K562 (cell line): ENCODE data around the gene IRAG1. TPM values are rescaled to one million over a fixed set of nuclear protein-coding genes. Genes with fewer than 3 reads are reported as not detected.

ENCODE experiments used
- ATAC-seq: fragments of 200-7000 bp; cut with Tn5 transposase; 3 replicates; pipeline ENCODE4 v1.9.1; 2020; ENCODE audit warnings: moderate library complexity
- BruUV-seq: library from RNA; stranded (reverse); fragments of 400-500 nt; replicated peaks from 2 replicates; lab custom pipeline; 2021; lab: Mats Ljungman, UMichigan
- CTCF ChIA-PET: fragments of 300-600 bp; formaldehyde crosslinking; extraction: SDS; loops from one replicate; lab custom pipeline; 2021; ENCODE audit warnings: low intra/inter-chr PET ratio; lab: Yijun Ruan, JAX
- POLR2A ChIA-PET: fragments of 300-600, 350-650 bp; sonication (Branson Sonifier 250); formaldehyde crosslinking; extraction: SDS; loops from one replicate; lab custom pipeline; 2021; ENCODE audit warnings: antibody characterized with exemption, inconsistent platforms; lab: Yijun Ruan, JAX
- DNase-seq, 4 experiments: peaks; one replicate each; pipeline versions ENCODE4 v3.0.0 to v3.0.0-alpha.2; 2011 to 2018; ENCODE audit warnings: low spot score in 3 of 4, mixed read lengths in 3 of 4; ENCODE audit errors: extremely low read depth in 1 of 4
- FAIRE-seq: peaks from 2 replicates; lab custom pipeline; 2011; peaks lifted over from hg19 to GRCh38; lab: Jason Lieb, UNC
- H2AFZ ChIP-seq: 2 replicates; pipeline ENCODE4 v1.6.0; 2011; ENCODE audit warnings: low read depth, low read length, control low read depth, inconsistent platforms
- H3K27ac ChIP-seq: fragments of 200-600 bp; 3 replicates; pipeline ENCODE4 v1.8.0; 2011; ENCODE audit warnings: low read depth, mild to moderate bottlenecking, control low read depth, inconsistent platforms, low read length, moderate library complexity, mixed read lengths; ENCODE audit errors: extremely low read depth
- H3K27me3 ChIP-seq, 2 experiments: fragments of 300-600 bp in 1 of 2; 2 replicates in 1 of 2; 3 replicates in 1 of 2; pipeline versions ENCODE4 v1.6.0 to v1.8.0; 2011; ENCODE audit warnings: inconsistent platforms in 2 of 2, low read length in 2 of 2, mild to moderate bottlenecking in 1 of 2, mixed read lengths in 1 of 2, moderate library complexity in 1 of 2; ENCODE audit not compliant: control insufficient read depth in 2 of 2, insufficient read depth in 2 of 2
- H3K36me3 ChIP-seq: fragments of 300-600 bp; 3 replicates; pipeline ENCODE4 v1.8.0; 2011; ENCODE audit warnings: mild to moderate bottlenecking, low read length, inconsistent platforms; ENCODE audit not compliant: control insufficient read depth, insufficient read depth
- H3K4me1 ChIP-seq, 2 experiments: fragments of 200-600 bp in 1 of 2; replicated peaks in 1 of 2; 2 replicates in 1 of 2; 3 replicates in 1 of 2; pipeline versions ENCODE4 v1.5.1 to v1.8.0; 2011; ENCODE audit warnings: inconsistent platforms in 2 of 2, low read length in 2 of 2, mild to moderate bottlenecking in 1 of 2, mixed read lengths in 1 of 2, moderate library complexity in 1 of 2; ENCODE audit not compliant: control insufficient read depth in 2 of 2, insufficient read depth in 2 of 2
- H3K4me2 ChIP-seq: 2 replicates; pipeline ENCODE4 v1.6.1; 2011; ENCODE audit warnings: low read length, control low read depth, inconsistent platforms, mixed read lengths; ENCODE audit not compliant: insufficient read depth
- H3K4me3 ChIP-seq: fragments of 200-600 bp; sonication (generic), shearing (Covaris generic); 2 replicates; pipeline ENCODE4 v1.5.1; 2016; ENCODE audit warnings: control low read depth, inconsistent platforms
- H3K79me2 ChIP-seq: fragments of 200-600 bp; 3 replicates; pipeline ENCODE4 v1.8.0; 2011; ENCODE audit warnings: low read length, inconsistent platforms; ENCODE audit not compliant: control insufficient read depth, insufficient read depth
- H3K9ac ChIP-seq, 2 experiments: 2 replicates each; pipeline versions ENCODE4 v1.6.0 to v1.6.1; 2011; ENCODE audit warnings: low read depth in 2 of 2, low read length in 2 of 2, control low read depth in 1 of 2, inconsistent platforms in 1 of 2, mild to moderate bottlenecking in 1 of 2, mixed read lengths in 1 of 2; ENCODE audit not compliant: insufficient read depth in 1 of 2
- H3K9me1 ChIP-seq: one replicate; pipeline ENCODE4 v1.6.0; 2011; ENCODE audit warnings: inconsistent platforms, mild to moderate bottlenecking, low read length, moderate library complexity; ENCODE audit not compliant: control insufficient read depth, insufficient read depth
- H3K9me3 ChIP-seq: replicated peaks from 2 replicates; pipeline ENCODE4 v1.5.1; 2011; ENCODE audit warnings: low read depth, low read length, inconsistent platforms; ENCODE audit not compliant: control insufficient read depth, insufficient read depth
- H4K20me1 ChIP-seq: replicated peaks from 2 replicates; pipeline ENCODE4 v1.6.1; 2011; ENCODE audit warnings: low read length, inconsistent platforms, mixed read lengths; ENCODE audit not compliant: control insufficient read depth, insufficient read depth
- RAD21 ChIP-seq, 2 experiments: fragments of 250-450 bp in 1 of 2; fragments of 450-650 bp in 1 of 2; sonication (Bioruptor Pico) in 1 of 2; formaldehyde crosslinking in 1 of 2; IDR thresholded peaks in 1 of 2; conservative IDR thresholded peaks in 1 of 2; 2 replicates each; pipeline versions ENCODE4 v1.4.0 to v1.8.0; 2020 to 2022; ENCODE audit warnings: mild to moderate bottlenecking in 2 of 2, moderate library complexity in 1 of 2
- REST ChIP-seq, 2 experiments: fragments of 450-650 bp; formaldehyde crosslinking in 1 of 2; IDR thresholded peaks; 2 replicates each; pipeline versions ENCODE4 v1.4.0 to v1.6.1; 2014 to 2020; ENCODE audit warnings: mild to moderate bottlenecking in 2 of 2, borderline replicate concordance in 1 of 2, low read depth in 1 of 2
- WGBS: fragments of 100-300 bp; shearing (Covaris generic); methylation state at CpG from one replicate; pipeline ENCODE4 v1.1.6; 2016; ENCODE audit warnings: low coverage, mixed read lengths; ENCODE audit not compliant: insufficient coverage; ENCODE audit errors: missing lambda C conversion rate; 5-methylcytosine and 5-hydroxymethylcytosine counted together
- in situ Hi-C: fragments of 300-500 bp; cut with MboI; formaldehyde crosslinking; loops from 4 replicates; pipeline ENCODE4 v1.15.0; 2018; ENCODE audit warnings: inconsistent platforms, mixed read lengths
- intact Hi-C: fragments of 100-400 bp; cut with micrococcal nuclease; formaldehyde crosslinking; loops from 2 replicates; pipeline ENCODE4 v1.14.2; 2022
- polyA plus RNA-seq, 8 experiments: library from polyadenylated mRNA; depleted of rRNA in 4 of 8; stranded (reverse) in 5 of 8; unstranded in 3 of 8; fragments of >200 nt; fragmentation: Nextera tagmentation in 2 of 8; fragmentation: Illumina TruSeq in 1 of 8; extraction: Ambion mirVana in 2 of 8; extraction: Trizol in 1 of 8; gene quantifications; 2 replicates each; pipeline versions ENCODE4 v1.2.1 to v1.2.3, GENCODE V29; 2011 to 2014; ENCODE audit warnings: inconsistent platforms in 1 of 8, missing spikeins in 1 of 8
- total RNA-seq, 7 experiments: library from RNA; depleted of rRNA in 6 of 7; stranded (reverse); fragments of >200 nt in 6 of 7; fragmentation: Illumina TruSeq in 2 of 7; extraction: Trizol in 2 of 7; gene quantifications; 2 replicates each; pipeline versions ENCODE4 v1.2.1 to v1.2.3, GENCODE V29; 2011 to 2021; ENCODE audit warnings: low replicate concordance in 1 of 7
- TF ChIP-seq, protein P1 (sequence below), 3 experiments: IDR thresholded peaks in 2 of 3; conservative IDR thresholded peaks in 1 of 3; 2 replicates each; pipeline ENCODE4 v1.5.1; 2011 to 2012; ENCODE audit warnings: low read length in 3 of 3, mild to moderate bottlenecking in 3 of 3, control low read depth in 2 of 3, improper control_type of control experiment in 1 of 3, inconsistent platforms in 1 of 3, low read depth in 1 of 3, mixed read lengths in 1 of 3, moderate library complexity in 1 of 3; ENCODE audit not compliant: insufficient read depth in 2 of 3
- TF ChIP-seq, protein P2 (sequence below): fragments of 450-650 bp; formaldehyde crosslinking; IDR thresholded peaks from 2 replicates; pipeline ENCODE4 v1.4.0; 2020; ENCODE audit warnings: mild to moderate bottlenecking, moderate library complexity
- TF ChIP-seq, protein P3 (sequence below): fragments of 250-450 bp; sonication (Bioruptor Pico); IDR thresholded peaks from 2 replicates; pipeline ENCODE4 v1.4.0; 2020; ENCODE audit warnings: mild to moderate bottlenecking, moderate library complexity, borderline replicate concordance

IRAG1 gene
- total and polyA plus RNA-seq, 9 of the 15 experiments (the other 6 are each of a cell fraction or from before 2014, with no cell fraction given) = 0.01 to 0.22 (median 0.09) TPM; not detected in 1

GRCh38 chr11:10688401-10688800 is 5.2 kb downstream of the IRAG1 start:
- Histone ChIP-seq H3K9ac (no peak overlapping the region), H3K4me1 (peaks cover 1 to 2% of the 10 kb centered on the region in 2 experiments; a peak in 2 of 5 replicates), H2AFZ (no peak overlapping the region), H3K36me3 (no peaks in the 10 kb centered on the region), H4K20me1 (no peaks in the 10 kb centered on the region), H3K27ac (no peak overlapping the region), H3K4me3 (no peak overlapping the region), H3K9me3 (no peaks in the 10 kb centered on the region), H3K79me2 (no peaks in the 10 kb centered on the region), H3K4me2 (no peak overlapping the region), H3K27me3 (no peaks in the 10 kb centered on the region; a peak in 1 of 5 replicates), H3K9me1 (no peaks in the 10 kb centered on the region)
- FAIRE-seq (peak; percentile 85), ATAC-seq (peak; percentile 97), DNase-seq (peak; percentile 39 to 64 (median 54))
- intact Hi-C loops (no loop called here), in situ Hi-C loops (no loop called here)
- ChIA-PET CTCF (interaction anchor here (0.8 to 1.5 kb wide), 2 partner anchors 34 to 174 kb away, joined by 3 to 5 read pairs; no protein-coding TSS in a partner anchor), POLR2A (interaction anchor here (0.9 to 1.1 kb wide), 2 partner anchors 10 to 19 kb away, joined by 3 to 4 read pairs; no protein-coding TSS in a partner anchor)
- BruUV-seq = no TSS peak
- TF ChIP-seq, protein P1, sequence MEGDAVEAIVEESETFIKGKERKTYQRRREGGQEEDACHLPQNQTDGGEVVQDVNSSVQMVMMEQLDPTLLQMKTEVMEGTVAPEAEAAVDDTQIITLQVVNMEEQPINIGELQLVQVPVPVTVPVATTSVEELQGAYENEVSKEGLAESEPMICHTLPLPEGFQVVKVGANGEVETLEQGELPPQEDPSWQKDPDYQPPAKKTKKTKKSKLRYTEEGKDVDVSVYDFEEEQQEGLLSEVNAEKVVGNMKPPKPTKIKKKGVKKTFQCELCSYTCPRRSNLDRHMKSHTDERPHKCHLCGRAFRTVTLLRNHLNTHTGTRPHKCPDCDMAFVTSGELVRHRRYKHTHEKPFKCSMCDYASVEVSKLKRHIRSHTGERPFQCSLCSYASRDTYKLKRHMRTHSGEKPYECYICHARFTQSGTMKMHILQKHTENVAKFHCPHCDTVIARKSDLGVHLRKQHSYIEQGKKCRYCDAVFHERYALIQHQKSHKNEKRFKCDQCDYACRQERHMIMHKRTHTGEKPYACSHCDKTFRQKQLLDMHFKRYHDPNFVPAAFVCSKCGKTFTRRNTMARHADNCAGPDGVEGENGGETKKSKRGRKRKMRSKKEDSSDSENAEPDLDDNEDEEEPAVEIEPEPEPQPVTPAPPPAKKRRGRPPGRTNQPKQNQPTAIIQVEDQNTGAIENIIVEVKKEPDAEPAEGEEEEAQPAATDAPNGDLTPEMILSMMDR (IDR thresholded peaks at IDR 0.05 in 2 of 3, conservative IDR thresholded peaks at IDR 0.05 in 1 of 3; ENCODE audit: insufficient read depth in 2 of 3, low read depth in 1 of 3, low read length in 3 of 3) = peak; percentile 58 to 76 (median 59)
- TF ChIP-seq REST (IDR thresholded peaks at IDR 0.05; ENCODE audit: borderline replicate concordance) = peak; percentile 10; the same call in 1 of the 2 replicates
- no peak for TF ChIP-seq REST (CRISPR knock-in tag; IDR thresholded peaks at IDR 0.05; ENCODE audit: low read depth)
- 0 out of 4 replicates have a peak, but pooled peaks of 1 of the 2 experiments have one; percentile 27 for TF ChIP-seq RAD21 (CRISPR knock-in tag; conservative IDR thresholded peaks at IDR 0.05 in 1 of 2, IDR thresholded peaks at IDR 0.05 in 1 of 2)
- TF ChIP-seq, protein P2, sequence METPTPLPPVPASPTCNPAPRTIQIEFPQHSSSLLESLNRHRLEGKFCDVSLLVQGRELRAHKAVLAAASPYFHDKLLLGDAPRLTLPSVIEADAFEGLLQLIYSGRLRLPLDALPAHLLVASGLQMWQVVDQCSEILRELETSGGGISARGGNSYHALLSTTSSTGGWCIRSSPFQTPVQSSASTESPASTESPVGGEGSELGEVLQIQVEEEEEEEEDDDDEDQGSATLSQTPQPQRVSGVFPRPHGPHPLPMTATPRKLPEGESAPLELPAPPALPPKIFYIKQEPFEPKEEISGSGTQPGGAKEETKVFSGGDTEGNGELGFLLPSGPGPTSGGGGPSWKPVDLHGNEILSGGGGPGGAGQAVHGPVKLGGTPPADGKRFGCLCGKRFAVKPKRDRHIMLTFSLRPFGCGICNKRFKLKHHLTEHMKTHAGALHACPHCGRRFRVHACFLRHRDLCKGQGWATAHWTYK (CRISPR knock-in tag) = peak; percentile 98
- TF ChIP-seq, protein P3, sequence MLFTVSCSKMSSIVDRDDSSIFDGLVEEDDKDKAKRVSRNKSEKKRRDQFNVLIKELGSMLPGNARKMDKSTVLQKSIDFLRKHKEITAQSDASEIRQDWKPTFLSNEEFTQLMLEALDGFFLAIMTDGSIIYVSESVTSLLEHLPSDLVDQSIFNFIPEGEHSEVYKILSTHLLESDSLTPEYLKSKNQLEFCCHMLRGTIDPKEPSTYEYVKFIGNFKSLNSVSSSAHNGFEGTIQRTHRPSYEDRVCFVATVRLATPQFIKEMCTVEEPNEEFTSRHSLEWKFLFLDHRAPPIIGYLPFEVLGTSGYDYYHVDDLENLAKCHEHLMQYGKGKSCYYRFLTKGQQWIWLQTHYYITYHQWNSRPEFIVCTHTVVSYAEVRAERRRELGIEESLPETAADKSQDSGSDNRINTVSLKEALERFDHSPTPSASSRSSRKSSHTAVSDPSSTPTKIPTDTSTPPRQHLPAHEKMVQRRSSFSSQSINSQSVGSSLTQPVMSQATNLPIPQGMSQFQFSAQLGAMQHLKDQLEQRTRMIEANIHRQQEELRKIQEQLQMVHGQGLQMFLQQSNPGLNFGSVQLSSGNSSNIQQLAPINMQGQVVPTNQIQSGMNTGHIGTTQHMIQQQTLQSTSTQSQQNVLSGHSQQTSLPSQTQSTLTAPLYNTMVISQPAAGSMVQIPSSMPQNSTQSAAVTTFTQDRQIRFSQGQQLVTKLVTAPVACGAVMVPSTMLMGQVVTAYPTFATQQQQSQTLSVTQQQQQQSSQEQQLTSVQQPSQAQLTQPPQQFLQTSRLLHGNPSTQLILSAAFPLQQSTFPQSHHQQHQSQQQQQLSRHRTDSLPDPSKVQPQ = no peak
- 65% methylated on average over 2 of the region's 2 CpGs for WGBS
